Gastroesophageal sphincter (tissue), 4 donors: ENCODE measurements around the gene DUSP9. TPM values are rescaled to one million over a fixed set of nuclear protein-coding genes. Genes with fewer than 3 reads are reported as not detected.

ENCODE experiments used
- ATAC-seq: fragments of 150-250 bp; one replicate; pipeline ENCODE4 v1.9.1; 2016; ENCODE audit warnings: mild to moderate bottlenecking, moderate library complexity
- H3K27ac ChIP-seq, 4 donors: fragments of 200-600 bp; sonication (generic) in 3 of 4; 1 replicate in 3 of 4; 2 replicates in 1 of 4; pipeline ENCODE4 v1.5.1; 2016 to 2019
- H3K27me3 ChIP-seq: fragments of 200-600 bp; sonication (generic); one replicate; pipeline ENCODE4 v1.5.1; 2019
- H3K36me3 ChIP-seq, 2 donors: fragments of 200-600 bp; sonication (generic); one replicate each; pipeline ENCODE4 v1.5.1; 2019; ENCODE audit warnings: control low read depth in 1 of 2
- H3K4me1 ChIP-seq, 3 donors: fragments of 200-600 bp; sonication (generic); 1 replicate in 2 of 3; 2 replicates in 1 of 3; pipeline ENCODE4 v1.5.1; 2016 to 2019; ENCODE audit warnings: control low read depth in 2 of 3
- H3K4me3 ChIP-seq, 2 donors: fragments of 200-600 bp; sonication (generic); one replicate each; pipeline ENCODE4 v1.5.1; 2019; ENCODE audit warnings: mild to moderate bottlenecking in 1 of 2, moderate library complexity in 1 of 2
- H3K9me3 ChIP-seq, 3 donors: fragments of 200-600 bp; sonication (generic); one replicate each; pipeline ENCODE4 v1.5.1; 2017 to 2019; ENCODE audit warnings: control low read depth in 2 of 3
- EP300 ChIP-seq: sonication (generic); formaldehyde crosslinking; IDR thresholded peaks from one replicate; pipeline ENCODE4 v1.6.1; 2017; ENCODE audit warnings: antibody characterized with exemption, mild to moderate bottlenecking
- POLR2A ChIP-seq, 2 donors: fragments of 450-650 bp; IDR thresholded peaks; one replicate each; pipeline ENCODE4 v1.6.1; 2017; ENCODE audit warnings: antibody characterized with exemption in 2 of 2, mild to moderate bottlenecking in 2 of 2, moderate library complexity in 1 of 2
- POLR2AphosphoS5 ChIP-seq: sonication (generic); formaldehyde crosslinking; IDR thresholded peaks from one replicate; pipeline ENCODE4 v1.6.1; 2017; ENCODE audit warnings: antibody characterized with exemption
- WGBS, 2 donors: methylation state at CpG; one replicate each; pipeline ENCODE4 v1.1.5; 2018; ENCODE audit warnings: low coverage in 1 of 2; 5-methylcytosine and 5-hydroxymethylcytosine counted together
- total RNA-seq, 4 donors: library from RNA; depleted of rRNA; stranded (reverse); fragments of >200 nt; gene quantifications; one replicate each; pipeline ENCODE4 v1.1.0, GENCODE V29; 2016
- TF ChIP-seq, protein P1 (sequence below), 4 experiments: fragments of 200-600 bp in 2 of 4; fragments of 450-650 bp in 2 of 4; sonication (generic) in 1 of 4; IDR thresholded peaks; one replicate each; pipeline ENCODE4 v1.5.1; 2017 to 2019; ENCODE audit warnings: antibody characterized with exemption in 4 of 4, mild to moderate bottlenecking in 2 of 4, moderate library complexity in 2 of 4

Gene DUSP9, protein sequence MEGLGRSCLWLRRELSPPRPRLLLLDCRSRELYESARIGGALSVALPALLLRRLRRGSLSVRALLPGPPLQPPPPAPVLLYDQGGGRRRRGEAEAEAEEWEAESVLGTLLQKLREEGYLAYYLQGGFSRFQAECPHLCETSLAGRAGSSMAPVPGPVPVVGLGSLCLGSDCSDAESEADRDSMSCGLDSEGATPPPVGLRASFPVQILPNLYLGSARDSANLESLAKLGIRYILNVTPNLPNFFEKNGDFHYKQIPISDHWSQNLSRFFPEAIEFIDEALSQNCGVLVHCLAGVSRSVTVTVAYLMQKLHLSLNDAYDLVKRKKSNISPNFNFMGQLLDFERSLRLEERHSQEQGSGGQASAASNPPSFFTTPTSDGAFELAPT
- not detected for total RNA-seq

DNA sequence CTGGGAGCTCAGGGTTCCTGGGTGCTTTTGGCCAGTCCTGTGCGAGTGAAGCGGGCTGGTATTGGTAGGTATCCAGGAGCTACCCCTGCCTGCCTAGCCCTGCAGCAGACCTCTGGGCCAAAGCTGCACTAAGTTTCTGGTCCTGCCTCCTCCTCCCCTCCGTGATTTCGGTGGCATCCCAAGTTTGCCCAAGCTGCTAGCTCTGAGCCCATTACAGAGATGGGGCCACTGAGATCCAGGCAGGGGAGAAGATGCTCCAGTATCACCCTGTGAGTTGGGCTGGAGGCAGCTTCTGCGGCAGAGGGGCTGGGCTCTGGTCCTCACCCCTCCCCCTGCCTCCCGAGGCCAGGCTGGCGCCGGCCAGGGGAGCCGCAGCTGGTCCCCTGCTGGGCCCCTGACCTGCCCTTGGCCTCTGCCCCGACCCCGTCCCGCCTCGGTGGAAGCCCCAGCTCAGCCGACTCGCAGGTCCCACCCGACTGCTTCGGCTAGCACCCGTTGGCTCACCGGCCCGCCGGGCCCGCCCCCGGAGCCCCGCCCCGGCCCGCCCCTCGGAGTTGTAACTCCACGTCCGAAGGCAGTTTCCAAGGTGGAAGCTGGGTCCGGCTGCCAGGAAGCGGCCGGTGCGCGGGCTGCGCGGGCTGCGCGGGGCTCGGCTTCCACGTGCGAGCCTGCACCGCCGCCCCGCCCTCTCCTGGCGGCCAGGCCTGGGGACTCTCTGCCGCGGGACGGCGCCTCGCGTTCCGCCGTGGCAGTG is at the start of gene DUSP9:
TSS of gene DUSP9 (plus strand) at position 584 of the 754 bp plus-strand sequence. CDS start 751 bp downstream, outside the sequence.
- Histone ChIP-seq H3K9me3 (no peaks in the 10 kb centered on the region), H3K4me3 (peak within 1 kb of the TSS in 1 of 2 donors; percentile 33), H3K4me1 (peaks cover 0 to 44% (median 10%) of the 10 kb centered on the region in 3 donors), H3K36me3 (no peaks in the 10 kb centered on the region), H3K27ac (no peak within 1 kb of the TSS), H3K27me3 (peaks cover 83% of the 10 kb centered on the region)
- no peak for TF ChIP-seq POLR2AphosphoS5
- TF ChIP-seq, protein P1, sequence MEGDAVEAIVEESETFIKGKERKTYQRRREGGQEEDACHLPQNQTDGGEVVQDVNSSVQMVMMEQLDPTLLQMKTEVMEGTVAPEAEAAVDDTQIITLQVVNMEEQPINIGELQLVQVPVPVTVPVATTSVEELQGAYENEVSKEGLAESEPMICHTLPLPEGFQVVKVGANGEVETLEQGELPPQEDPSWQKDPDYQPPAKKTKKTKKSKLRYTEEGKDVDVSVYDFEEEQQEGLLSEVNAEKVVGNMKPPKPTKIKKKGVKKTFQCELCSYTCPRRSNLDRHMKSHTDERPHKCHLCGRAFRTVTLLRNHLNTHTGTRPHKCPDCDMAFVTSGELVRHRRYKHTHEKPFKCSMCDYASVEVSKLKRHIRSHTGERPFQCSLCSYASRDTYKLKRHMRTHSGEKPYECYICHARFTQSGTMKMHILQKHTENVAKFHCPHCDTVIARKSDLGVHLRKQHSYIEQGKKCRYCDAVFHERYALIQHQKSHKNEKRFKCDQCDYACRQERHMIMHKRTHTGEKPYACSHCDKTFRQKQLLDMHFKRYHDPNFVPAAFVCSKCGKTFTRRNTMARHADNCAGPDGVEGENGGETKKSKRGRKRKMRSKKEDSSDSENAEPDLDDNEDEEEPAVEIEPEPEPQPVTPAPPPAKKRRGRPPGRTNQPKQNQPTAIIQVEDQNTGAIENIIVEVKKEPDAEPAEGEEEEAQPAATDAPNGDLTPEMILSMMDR (IDR thresholded peaks at IDR 0.05): no peak
- TF ChIP-seq POLR2A (IDR thresholded peaks at IDR 0.05): no peak
- no peak for TF ChIP-seq EP300
- ATAC-seq: no peak
- WGBS, 2 donors: no CpG with 5 or more reads among the region's 53 CpGs

DNA sequence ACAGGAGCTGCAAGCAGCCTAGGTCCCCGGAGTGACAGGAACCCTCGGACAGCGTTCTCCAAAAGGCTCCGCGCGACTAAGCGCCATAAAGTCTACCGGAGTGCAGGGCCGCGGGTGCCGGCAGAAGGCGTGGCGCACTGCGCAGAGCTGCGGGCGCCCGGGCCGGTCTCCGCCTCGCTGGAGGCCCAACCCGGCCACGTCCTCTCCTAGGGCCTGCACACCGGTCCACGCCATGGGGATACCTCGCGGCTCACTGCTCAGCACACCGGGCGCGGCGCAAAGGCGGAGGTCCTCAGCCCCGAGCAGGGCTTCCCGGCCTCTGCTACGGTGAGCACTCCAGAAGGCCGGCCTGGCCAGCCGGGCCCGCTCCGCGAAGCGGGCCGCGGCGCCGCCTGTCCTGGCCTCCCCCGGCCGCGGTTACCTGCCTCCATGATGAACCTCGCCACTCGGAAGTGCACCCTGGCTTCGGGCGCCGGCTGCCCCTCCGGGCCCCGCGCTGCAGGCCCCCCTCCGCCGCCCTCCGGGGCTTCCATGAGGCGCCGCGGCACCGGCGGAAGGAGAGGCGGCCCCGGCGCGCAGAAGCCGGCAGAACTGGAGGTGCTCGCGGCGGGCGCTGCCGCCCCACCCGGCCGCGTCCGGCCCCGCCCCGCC is 48.3 kb upstream of the DUSP9 start, which contains the start of gene CCNQ:
TSS of gene CCNQ (minus strand) at position 599 of the 651 bp plus-strand sequence. CDS start at position 533, 66 bp downstream.
- Histone ChIP-seq H3K4me3 (peak within 1 kb of the TSS; percentile 76 to 93), H3K4me1 (peaks cover 0 to 34% (median 5%) of the 10 kb centered on the region in 3 donors), H3K27me3 (no peaks in the 10 kb centered on the region), H3K9me3 (no peaks in the 10 kb centered on the region), H3K27ac (peak within 1 kb of the TSS; percentile 43 to 83 (median 81)), H3K36me3 (peaks cover 0 to 24% of the 10 kb centered on the region in 2 donors)
- 40% methylated on average over 1 of the region's 79 CpGs; no CpG with 5 or more reads in 1 of the 2 donors for WGBS, 2 donors
- peak; percentile 63 for ATAC-seq
- TF ChIP-seq, protein P1 (IDR thresholded peaks at IDR 0.05): no peak
- TF ChIP-seq POLR2A (IDR thresholded peaks at IDR 0.05): peak in 1 of 2 donors; percentile 21
- TF ChIP-seq EP300: no peak
- TF ChIP-seq POLR2AphosphoS5: no peak

DNA sequence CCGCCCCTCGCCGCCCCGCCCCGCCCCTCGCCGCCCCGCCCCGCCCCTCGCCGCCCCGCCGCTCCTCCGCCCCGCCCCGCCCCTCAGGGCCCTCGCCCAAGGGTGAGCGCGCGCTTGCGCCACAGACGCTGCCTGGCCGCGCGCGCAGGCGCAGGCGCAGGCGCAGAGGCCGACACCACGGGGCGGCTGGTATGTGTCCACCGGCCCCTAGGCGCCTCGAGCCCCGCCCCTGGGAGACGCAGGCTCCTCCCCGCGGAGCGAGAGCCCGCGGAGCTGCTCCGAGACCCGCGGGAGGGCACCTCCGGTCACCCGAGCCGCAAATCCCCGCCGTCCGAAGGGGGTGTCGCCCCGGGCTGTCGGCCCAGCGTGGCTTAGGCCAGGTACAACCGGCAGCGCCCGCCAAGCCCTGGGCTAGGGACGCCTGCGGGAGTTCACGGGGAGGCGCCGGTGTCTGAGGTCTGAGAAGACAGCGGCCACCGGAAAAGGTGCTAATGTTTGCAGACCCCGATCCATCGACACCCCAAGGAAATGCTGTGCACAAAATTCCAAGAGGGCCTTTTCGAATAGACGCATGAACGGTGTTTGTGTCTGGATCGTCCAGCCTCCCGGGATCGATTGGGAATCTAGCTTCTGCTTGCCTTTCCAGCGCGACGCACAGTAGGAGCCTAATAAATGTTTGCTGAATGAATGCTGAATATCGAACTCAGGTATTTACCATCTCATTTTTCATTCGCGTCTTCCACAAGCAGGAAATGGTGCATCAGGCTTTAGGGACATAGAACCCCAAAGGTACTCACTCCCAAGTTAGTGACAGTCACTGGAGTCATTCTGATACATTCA is 47.6 kb upstream of the DUSP9 start:
- Histone ChIP-seq H3K9me3 (no peaks in the 10 kb centered on the region), H3K27me3 (no peaks in the 10 kb centered on the region), H3K4me1 (peaks cover 0 to 34% (median 5%) of the 10 kb centered on the region in 3 donors), H3K27ac (peak overlapping the region; percentile 11 to 81 (median 78)), H3K36me3 (peaks cover 0 to 17% of the 10 kb centered on the region in 2 donors), H3K4me3 (peak overlapping the region; percentile 55 to 76)
- TF ChIP-seq POLR2AphosphoS5: no peak
- TF ChIP-seq, protein P1 (IDR thresholded peaks at IDR 0.05): peak in 2 of 4 experiments; percentile 18 to 19
- TF ChIP-seq EP300: no peak
- peak in 1 of 2 donors; percentile 8 for TF ChIP-seq POLR2A (IDR thresholded peaks at IDR 0.05)
- ATAC-seq: peak; percentile 96
- WGBS, 2 donors: 0 to 18% methylated on average over 1 to 5 of the region's 79 CpGs

DNA sequence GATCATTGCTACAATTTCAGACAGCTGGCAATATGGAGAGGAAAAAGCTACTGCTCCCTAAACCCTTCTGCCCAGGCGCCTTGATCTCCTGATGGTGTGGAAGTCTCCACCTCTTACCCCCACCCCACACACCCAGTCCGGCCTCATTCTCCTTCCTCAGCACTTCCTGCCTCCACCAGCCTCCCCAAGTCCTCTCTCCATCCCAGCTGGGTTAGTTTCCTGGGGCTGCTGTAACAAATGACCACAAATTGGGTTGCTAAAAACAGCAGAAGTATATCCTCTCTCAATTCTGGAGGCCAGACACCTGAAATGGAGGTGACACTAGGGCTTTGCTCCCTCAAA is 47.0 kb upstream of the DUSP9 start:
- peak overlapping the region; percentile 55 to 76 for H3K4me3 ChIP-seq
- no peaks in the 10 kb centered on the region for H3K27me3 ChIP-seq
- H3K9me3 ChIP-seq: no peaks in the 10 kb centered on the region
- TF ChIP-seq POLR2AphosphoS5 (no peak), EP300 (no peak), POLR2A (IDR thresholded peaks at IDR 0.05) (no peak)
- TF ChIP-seq, protein P1 (IDR thresholded peaks at IDR 0.05): no peak
- no peak for ATAC-seq
- peaks cover 0 to 11% of the 10 kb centered on the region in 2 donors for H3K36me3 ChIP-seq
- 14% methylated on average over 2 of the region's 2 CpGs; no CpG with 5 or more reads in 1 of the 2 donors for WGBS, 2 donors
- H3K27ac ChIP-seq: peak overlapping the region in 2 of 4 donors; percentile 78
- H3K4me1 ChIP-seq: peaks cover 0 to 34% (median 5%) of the 10 kb centered on the region in 3 donors
